H1 (cell line): ENCODE measurements around the gene ANP32A. TPM values are rescaled to one million over a fixed set of nuclear protein-coding genes. Genes with fewer than 3 reads are reported as not detected.

Experiments
- CTCF ChIA-PET: fragments of 300-600 bp; sonication (Branson Sonifier 250); formaldehyde crosslinking; loops from one replicate; lab custom pipeline; 2021; ENCODE audit not compliant: partially characterized antibody; lab: Charles Lee
- POLR2A ChIA-PET: fragments of 300-600 bp; sonication (Branson Sonifier 250); formaldehyde crosslinking; loops from one replicate; lab custom pipeline; 2021; ENCODE audit warnings: inconsistent platforms; ENCODE audit not compliant: partially characterized antibody; lab: Charles Lee
- DNase-seq, 2 experiments: peaks; one replicate each; pipeline versions ENCODE4 v3.0.0 to v3.0.0-alpha.2; 2010 to 2022; ENCODE audit warnings: low spot score in 2 of 2, low read depth in 1 of 2, mixed read lengths in 1 of 2
- FAIRE-seq: peaks from 2 replicates; lab custom pipeline; 2011; peaks lifted over from hg19 to GRCh38; lab: Jason Lieb, UNC
- H2AFZ ChIP-seq: 2 replicates; pipeline ENCODE4 v1.8.1; 2012; ENCODE audit warnings: low read length, inconsistent platforms
- H2AK5ac ChIP-seq: 2 replicates; pipeline ENCODE4 v1.6.1; 2013; ENCODE audit warnings: low read depth, low read length
- H2BK120ac ChIP-seq: replicated peaks from 2 replicates; pipeline ENCODE3; 2013; ENCODE audit warnings: low read depth, low read length, inconsistent platforms
- H2BK12ac ChIP-seq: 2 replicates; pipeline ENCODE4 v1.6.1; 2013; ENCODE audit warnings: low read depth, low read length
- H2BK15ac ChIP-seq: 2 replicates; pipeline ENCODE4 v1.6.1; 2013; ENCODE audit warnings: low read length
- H2BK20ac ChIP-seq: 2 replicates; pipeline ENCODE4 v1.6.1; 2013; ENCODE audit warnings: low read length
- H2BK5ac ChIP-seq: 2 replicates; pipeline ENCODE4 v1.6.1; 2013; ENCODE audit warnings: low read depth, low read length
- H3K14ac ChIP-seq: 2 replicates; pipeline ENCODE4 v1.6.1; 2013; ENCODE audit warnings: inconsistent platforms; ENCODE audit not compliant: insufficient read length
- H3K18ac ChIP-seq: 2 replicates; pipeline ENCODE4 v1.6.1; 2013; ENCODE audit warnings: low read length; ENCODE audit errors: extremely low read depth
- H3K23ac ChIP-seq: 2 replicates; pipeline ENCODE4 v1.6.1; 2013; ENCODE audit warnings: inconsistent platforms; ENCODE audit not compliant: insufficient read length
- H3K23me2 ChIP-seq: 2 replicates; pipeline ENCODE4 v1.6.1; 2013; ENCODE audit warnings: low read depth, low read length
- H3K27ac ChIP-seq: 2 replicates; pipeline ENCODE4 v1.6.1; 2011; ENCODE audit warnings: low read depth, low read length, inconsistent platforms
- H3K27me3 ChIP-seq, 4 experiments: replicated peaks in 1 of 4; 1 replicate in 1 of 4; 2 replicates in 3 of 4; pipeline versions ENCODE4 v1.6.1 to v1.8.1; 2011 to 2013; ENCODE audit warnings: low read length in 3 of 4, mild to moderate bottlenecking in 3 of 4, inconsistent platforms in 2 of 4, mixed read lengths in 2 of 4, moderate library complexity in 1 of 4; ENCODE audit not compliant: control insufficient read depth in 3 of 4, insufficient read depth in 3 of 4; ENCODE audit errors: extremely low read depth in 1 of 4
- H3K36me3 ChIP-seq, 4 experiments: 2 replicates each; pipeline versions ENCODE4 v1.6.1 to v1.8.1; 2011 to 2013; ENCODE audit warnings: mild to moderate bottlenecking in 4 of 4, low read length in 3 of 4, moderate library complexity in 2 of 4, control low read depth in 1 of 4, inconsistent platforms in 1 of 4; ENCODE audit not compliant: insufficient read depth in 4 of 4, control insufficient read depth in 2 of 4
- H3K4ac ChIP-seq: replicated peaks from 2 replicates; pipeline ENCODE3; 2013; ENCODE audit warnings: low read length, low read depth, mixed read lengths, inconsistent platforms; ENCODE audit not compliant: insufficient read length
- H3K4me1 ChIP-seq, 4 experiments: replicated peaks in 1 of 4; 1 replicate in 1 of 4; 2 replicates in 3 of 4; pipeline versions ENCODE4 v1.6.1 to v1.8.1; 2011 to 2013; ENCODE audit warnings: low read length in 3 of 4, inconsistent platforms in 2 of 4, mixed read lengths in 1 of 4; ENCODE audit not compliant: insufficient read depth in 4 of 4, control insufficient read depth in 3 of 4
- H3K4me2 ChIP-seq, 2 experiments: 2 replicates each; pipeline versions ENCODE4 v1.6.1 to v1.8.1; 2011 to 2013; ENCODE audit warnings: low read depth in 2 of 2, low read length in 2 of 2, control low read depth in 1 of 2, inconsistent platforms in 1 of 2, mild to moderate bottlenecking in 1 of 2; ENCODE audit not compliant: insufficient read depth in 1 of 2
- H3K4me3 ChIP-seq, 4 experiments: fragments of 200-600, 300-600 bp in 1 of 4; sonication (generic), shearing (Covaris generic), sonication (Bioruptor Twin) in 1 of 4; 2 replicates each; pipeline versions ENCODE4 v1.5.1 to v1.8.1; 2011 to 2016; ENCODE audit warnings: low read length in 4 of 4, low read depth in 3 of 4, control low read depth in 2 of 4, inconsistent platforms in 2 of 4, mild to moderate bottlenecking in 2 of 4, mixed read lengths in 1 of 4, moderate library complexity in 1 of 4; ENCODE audit not compliant: insufficient read depth in 2 of 4; ENCODE audit errors: extremely low read depth in 1 of 4
- H3K56ac ChIP-seq: replicated peaks from 2 replicates; pipeline ENCODE3; 2013; ENCODE audit warnings: low read depth, mild to moderate bottlenecking, mixed read lengths, low read length, inconsistent platforms; ENCODE audit not compliant: insufficient read length
- H3K79me1 ChIP-seq: 2 replicates; pipeline ENCODE4 v1.6.1; 2013; ENCODE audit warnings: low read depth, low read length, control low read depth
- H3K79me2 ChIP-seq, 2 experiments: 2 replicates each; pipeline versions ENCODE4 v1.6.1 to v1.8.1; 2012 to 2013; ENCODE audit warnings: low read length in 2 of 2, mild to moderate bottlenecking in 2 of 2, inconsistent platforms in 1 of 2; ENCODE audit not compliant: insufficient read depth in 2 of 2, control insufficient read depth in 1 of 2
- H3K9ac ChIP-seq, 4 experiments: replicated peaks in 1 of 4; 1 replicate in 1 of 4; 2 replicates in 3 of 4; pipeline versions ENCODE4 v1.6.1 to v1.8.1; 2011 to 2013; ENCODE audit warnings: low read depth in 3 of 4, low read length in 3 of 4, control low read depth in 2 of 4, mild to moderate bottlenecking in 2 of 4, moderate library complexity in 2 of 4, inconsistent platforms in 1 of 4; ENCODE audit errors: extremely low read depth in 1 of 4
- H3K9me3 ChIP-seq, 2 experiments: 2 replicates each; pipeline versions ENCODE4 v1.6.1 to v1.8.1; 2012 to 2013; ENCODE audit warnings: mild to moderate bottlenecking in 2 of 2, moderate library complexity in 2 of 2, control low read depth in 1 of 2, inconsistent platforms in 1 of 2, low read depth in 1 of 2, low read length in 1 of 2, mixed read lengths in 1 of 2; ENCODE audit not compliant: insufficient read depth in 2 of 2
- H4K20me1 ChIP-seq, 2 experiments: replicated peaks in 1 of 2; 2 replicates each; pipeline versions ENCODE3 to v1.8.1; 2011 to 2013; ENCODE audit warnings: inconsistent platforms in 2 of 2, low read length in 2 of 2, mild to moderate bottlenecking in 1 of 2; ENCODE audit not compliant: insufficient read depth in 2 of 2, control insufficient read depth in 1 of 2
- H4K5ac ChIP-seq: 2 replicates; pipeline ENCODE4 v1.6.1; 2013; ENCODE audit warnings: low read length, low read depth, mixed read lengths, inconsistent platforms; ENCODE audit not compliant: insufficient read length
- H4K8ac ChIP-seq: 2 replicates; pipeline ENCODE4 v1.8.0; 2013; ENCODE audit warnings: mild to moderate bottlenecking, moderate library complexity, low read length, inconsistent platforms; ENCODE audit not compliant: insufficient read depth; ENCODE audit errors: extremely low read depth
- H4K91ac ChIP-seq: replicated peaks from 2 replicates; pipeline ENCODE3; 2013; ENCODE audit warnings: low read length, mixed read lengths, inconsistent platforms; ENCODE audit not compliant: insufficient read length
- SIRT6 ChIP-seq: IDR thresholded peaks from one replicate; pipeline ENCODE4 v1.7.1; 2012; ENCODE audit warnings: low read length, inconsistent platforms
- SUZ12 ChIP-seq: fragments of 200-600 bp; sonication (generic); IDR thresholded peaks from 2 replicates; pipeline ENCODE4 v1.6.1; 2012; ENCODE audit warnings: mild to moderate bottlenecking, inconsistent platforms, low read length, moderate library complexity, mixed read lengths
- WGBS, 2 experiments: shearing (Covaris generic) in 1 of 2; methylation state at CpG; one replicate each; pipeline versions ENCODE4 v1.1.6 to v1.1.7; 2013 to 2015; ENCODE audit warnings: low lambda C conversion rate in 2 of 2, mixed read lengths in 2 of 2, inconsistent platforms in 1 of 2, low coverage in 1 of 2, missing lambda C conversion rate in 1 of 2; ENCODE audit not compliant: insufficient replicate concordance in 2 of 2, insufficient coverage in 1 of 2, insufficient read length in 1 of 2; ENCODE audit errors: extremely low coverage in 1 of 2, missing lambda C conversion rate in 1 of 2; 5-methylcytosine and 5-hydroxymethylcytosine counted together
- polyA plus RNA-seq, 7 experiments: library from polyadenylated mRNA; depleted of rRNA in 3 of 7; stranded (reverse) in 5 of 7; unstranded in 2 of 7; fragments of >200 nt in 5 of 7; fragments of 200-250 nt in 2 of 7; gene quantifications; 1 replicate in 5 of 7; 2 replicates in 1 of 7; 4 replicates in 1 of 7; pipeline versions ENCODE4 v1.2.1 to v1.2.3, GENCODE V29; 2011 to 2013; ENCODE audit warnings: missing spikeins in 2 of 7, mixed read lengths in 2 of 7
- total RNA-seq: library from RNA; stranded (reverse); fragmentation: NEBNext Ultra II Directional; extraction: Animal tissue kit (Norgen Biotek cat#: 25700); gene quantifications from 2 replicates; pipeline ENCODE4 v1.2.1, GENCODE V29; 2021

ANP32A gene
- total and polyA plus RNA-seq, 2 of the 8 experiments (the other 6 are each of a cell fraction or from before 2014, with no cell fraction given) = 70.8 to 295 TPM

DNA sequence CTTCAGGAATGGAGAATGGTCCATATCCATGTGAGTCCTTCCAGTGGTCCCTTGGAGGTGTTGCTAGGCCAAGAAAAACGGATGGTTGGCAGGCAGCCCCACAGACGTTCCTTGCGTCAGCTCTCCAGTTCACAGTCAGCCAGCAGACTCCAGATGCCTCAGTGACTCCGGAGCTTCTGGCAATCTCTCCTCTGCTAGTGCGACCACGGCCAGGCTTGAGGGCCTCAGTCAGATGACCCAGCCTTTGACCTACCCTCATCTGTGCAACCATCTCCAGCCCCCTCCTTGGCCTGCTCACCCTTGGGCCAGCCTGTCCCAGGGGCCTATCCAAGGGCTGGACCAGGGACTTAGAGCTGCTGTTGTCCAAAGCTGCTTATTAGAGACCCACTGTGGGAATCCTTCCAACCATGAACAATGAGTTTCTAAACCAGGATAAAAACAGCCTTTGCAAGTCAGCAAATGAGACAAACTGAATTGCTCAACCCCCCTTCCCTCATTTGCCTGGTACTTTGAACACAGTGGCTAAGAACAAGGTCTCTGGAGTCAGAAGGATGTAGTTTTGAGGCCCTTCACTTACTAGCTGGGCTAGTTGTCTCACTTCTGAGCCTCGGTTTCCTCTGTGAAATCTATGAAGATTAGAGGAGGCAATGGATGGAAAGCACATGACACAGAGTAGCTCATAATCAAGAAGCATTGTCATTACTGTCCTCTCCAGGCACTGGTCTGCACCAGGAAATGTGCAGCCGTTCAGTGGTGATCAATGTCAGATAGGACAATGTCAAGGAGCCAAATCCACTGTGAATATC is 44.8 kb downstream of the ANP32A start:
- 86% methylated on average over 8 of the region's 8 CpGs; no CpG with 5 or more reads in 1 of the 2 experiments for WGBS, 2 experiments
- H3K56ac ChIP-seq = no peak overlapping the region
- DNase-seq (peak in 1 of 2 experiments; percentile 41), FAIRE-seq (no peak)
- no peak overlapping the region for H3K9ac ChIP-seq
- ChIA-PET CTCF (interaction anchor here (0.7 to 1.9 kb wide), 2 partner anchors 100 to 226 kb away, joined by 4 to 7 read pairs; no protein-coding TSS in a partner anchor), POLR2A (interaction anchor here (0.7 to 1.1 kb wide), 3 partner anchors 12 to 71 kb away, joined by 3 to 7 read pairs (median 5); no protein-coding TSS in a partner anchor)
- no peak overlapping the region for H3K4me3 ChIP-seq
- no peak overlapping the region for H3K4ac ChIP-seq
- TF ChIP-seq SIRT6 = no peak
- TF ChIP-seq SUZ12 = peak; percentile 33; the same call in 1 of the 2 replicates
- no peak overlapping the region for H2BK15ac ChIP-seq
- no peak overlapping the region for H2BK5ac ChIP-seq
- no peak overlapping the region for H3K14ac ChIP-seq
- H4K20me1 ChIP-seq = peaks cover 0 to 2% of the 10 kb centered on the region in 2 experiments
- H3K36me3 ChIP-seq = peaks cover 6 to 30% (median 16%) of the 10 kb centered on the region in 4 experiments; a peak in 6 of 8 replicates
- H3K9me3 ChIP-seq = no peaks in the 10 kb centered on the region
- no peak overlapping the region for H2AFZ ChIP-seq
- H4K91ac ChIP-seq = no peak overlapping the region
- no peaks in the 10 kb centered on the region for H3K79me2 ChIP-seq
- H3K4me1 ChIP-seq = peaks cover 0 to 4% (median 0%) of the 10 kb centered on the region in 4 experiments; a peak in 1 of 7 replicates
- H3K27ac ChIP-seq = no peak overlapping the region
- H2BK20ac ChIP-seq = no peak overlapping the region
- H3K79me1 ChIP-seq = no peaks in the 10 kb centered on the region
- H2AK5ac ChIP-seq = no peak overlapping the region
- H2BK12ac ChIP-seq = no peak overlapping the region
- H3K18ac ChIP-seq = no peak overlapping the region
- H3K27me3 ChIP-seq = no peaks in the 10 kb centered on the region
- no peak overlapping the region for H2BK120ac ChIP-seq
- no peak overlapping the region for H3K23ac ChIP-seq
- no peaks in the 10 kb centered on the region for H3K23me2 ChIP-seq
- H4K8ac ChIP-seq = no peak overlapping the region
- H3K4me2 ChIP-seq = no peak overlapping the region
- no peak overlapping the region for H4K5ac ChIP-seq
